CD4-positive, alpha-beta memory T cell (primary cell): ENCODE results near the gene SNAPC3. TPM values are rescaled to one million over a fixed set of nuclear protein-coding genes. Genes with fewer than 3 reads are reported as not detected.

Experiments used
- CTCF ChIA-PET: fragments of 350-600 bp; sonication (Branson Sonifier 250); formaldehyde crosslinking; loops from one replicate; lab custom pipeline; 2021; ENCODE audit warnings: inconsistent platforms; ENCODE audit not compliant: partially characterized antibody; lab: Charles Lee
- POLR2A ChIA-PET: fragments of 350-600 bp; sonication (Branson Sonifier 250); formaldehyde crosslinking; loops from one replicate; lab custom pipeline; 2021; ENCODE audit not compliant: partially characterized antibody; lab: Charles Lee
- DNase-seq, 5 donors: peaks; one replicate each; pipeline versions ENCODE4 v3.0.0 to v3.0.0-alpha.2; 2020 to 2022; ENCODE audit warnings: mixed read lengths in 1 of 5
- H3K27ac ChIP-seq: one replicate; pipeline ENCODE4 v1.7.0; 2013; ENCODE audit warnings: low read depth, low read length
- H3K27me3 ChIP-seq: 2 replicates; pipeline ENCODE4 v1.7.0; 2013; ENCODE audit warnings: mild to moderate bottlenecking, low read length, moderate library complexity; ENCODE audit not compliant: insufficient read depth
- H3K36me3 ChIP-seq: 2 replicates; pipeline ENCODE4 v1.7.0; 2013; ENCODE audit warnings: mild to moderate bottlenecking, low read length, moderate library complexity; ENCODE audit not compliant: insufficient read depth
- H3K4me1 ChIP-seq: 2 replicates; pipeline ENCODE4 v1.7.0; 2013; ENCODE audit warnings: mild to moderate bottlenecking, low read length, moderate library complexity; ENCODE audit not compliant: insufficient read depth
- H3K4me3 ChIP-seq, 2 donors: one replicate each; pipeline ENCODE4 v1.7.0; 2013; ENCODE audit warnings: low read length in 2 of 2, mild to moderate bottlenecking in 1 of 2
- H3K9me3 ChIP-seq, 2 donors: one replicate each; pipeline ENCODE4 v1.7.0; 2013; ENCODE audit warnings: low read length in 2 of 2, control low read depth in 1 of 2; ENCODE audit not compliant: control insufficient read depth in 1 of 2
- H3K27ac Mint-ChIP-seq, 7 donors: one replicate each; pipeline ENCODE4 v1.8.0; 2020 to 2021; ENCODE audit warnings: mixed read lengths in 7 of 7, mild to moderate bottlenecking in 6 of 7, inconsistent platforms in 3 of 7, moderate library complexity in 3 of 7
- H3K27me3 Mint-ChIP-seq, 2 donors: one replicate each; pipeline ENCODE4 v1.8.0; 2020 to 2021; ENCODE audit warnings: mixed read lengths in 2 of 2
- H3K36me3 Mint-ChIP-seq, 2 donors: one replicate each; pipeline ENCODE4 v1.8.0; 2020 to 2021; ENCODE audit warnings: mixed read lengths in 2 of 2, inconsistent platforms in 1 of 2, mild to moderate bottlenecking in 1 of 2
- H3K4me1 Mint-ChIP-seq, 4 donors: one replicate each; pipeline ENCODE4 v1.8.0; 2020 to 2021; ENCODE audit warnings: mixed read lengths in 4 of 4, mild to moderate bottlenecking in 1 of 4
- H3K4me3 Mint-ChIP-seq, 8 donors: one replicate each; pipeline ENCODE4 v1.8.0; 2020 to 2021; ENCODE audit warnings: mixed read lengths in 8 of 8, mild to moderate bottlenecking in 7 of 8, moderate library complexity in 6 of 8, inconsistent platforms in 3 of 8
- H3K9me3 Mint-ChIP-seq, 8 donors: one replicate each; pipeline ENCODE4 v1.8.0; 2020 to 2021; ENCODE audit warnings: mixed read lengths in 8 of 8, mild to moderate bottlenecking in 5 of 8, inconsistent platforms in 3 of 8, moderate library complexity in 1 of 8
- intact Hi-C: fragments of 100-400 bp; cut with micrococcal nuclease; formaldehyde crosslinking; loops from one replicate; pipeline ENCODE4 v1.15.1; 2023
- polyA plus RNA-seq, 2 donors: library from polyadenylated mRNA; unstranded; fragments of 300-500 nt; fragmentation: Illumina TruSeq; gene quantifications; one replicate each; pipeline ENCODE4 v1.2.3, GENCODE V29; 2021
- total RNA-seq, 2 experiments: library from RNA; stranded (reverse); gene quantifications; one replicate each; pipeline ENCODE4 v1.2.3, GENCODE V29; 2021

Gene SNAPC3
- total and polyA plus RNA-seq, 4 experiments from 2014 or later, result 9.8 to 34.2 (median 23.8) TPM

DNA sequence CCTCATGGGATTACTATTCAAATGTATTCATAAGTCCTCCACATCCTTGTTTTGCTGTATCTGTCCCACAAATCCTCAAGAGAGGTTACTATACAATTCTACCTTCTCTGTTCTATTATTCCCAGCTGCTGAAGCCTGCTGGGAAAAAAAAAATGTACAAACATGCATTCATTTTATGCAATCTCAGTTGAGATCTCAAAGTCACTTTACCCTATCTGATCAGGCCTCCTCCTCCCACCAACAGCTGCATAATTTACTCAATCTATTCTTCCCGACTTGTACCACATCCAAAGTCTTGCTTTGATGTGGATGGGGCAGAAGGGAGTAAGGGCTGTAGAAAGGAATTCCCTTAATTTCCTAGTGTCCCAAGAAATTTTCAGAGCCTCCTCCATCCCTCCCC, 59.5 kb downstream of the SNAPC3 start:
- Mint-ChIP-seq H3K27ac (peak overlapping the region in 4 of 7 donors; percentile 2 to 88 (median 38)), H3K36me3 (peaks cover 20 to 49% of the 10 kb centered on the region in 2 donors), H3K4me1 (peaks cover 23 to 46% (median 33%) of the 10 kb centered on the region in 4 donors), H3K4me3 (no peak overlapping the region), H3K9me3 (no peaks in the 10 kb centered on the region), H3K27me3 (no peaks in the 10 kb centered on the region)
- no peak overlapping the region for H3K4me3 ChIP-seq
- H3K27ac ChIP-seq, result no peak overlapping the region
- CTCF ChIA-PET, result interaction anchor here (1.0 to 1.5 kb wide), 2 partner anchors 12 to 25 kb away, joined by 3 read pairs; no protein-coding TSS in a partner anchor
- no peaks in the 10 kb centered on the region for H3K27me3 ChIP-seq
- intact Hi-C loops, result no loop called here
- DNase-seq, result no peak
- peaks cover 24% of the 10 kb centered on the region for H3K4me1 ChIP-seq
- H3K36me3 ChIP-seq, result peaks cover 34% of the 10 kb centered on the region
- POLR2A ChIA-PET, result interaction anchor here (2.1 kb wide), 1 partner anchor 29 kb away, joined by 7 read pairs; the partner anchor contains the start of gene PSIP1
- H3K9me3 ChIP-seq, result no peaks in the 10 kb centered on the region

DNA sequence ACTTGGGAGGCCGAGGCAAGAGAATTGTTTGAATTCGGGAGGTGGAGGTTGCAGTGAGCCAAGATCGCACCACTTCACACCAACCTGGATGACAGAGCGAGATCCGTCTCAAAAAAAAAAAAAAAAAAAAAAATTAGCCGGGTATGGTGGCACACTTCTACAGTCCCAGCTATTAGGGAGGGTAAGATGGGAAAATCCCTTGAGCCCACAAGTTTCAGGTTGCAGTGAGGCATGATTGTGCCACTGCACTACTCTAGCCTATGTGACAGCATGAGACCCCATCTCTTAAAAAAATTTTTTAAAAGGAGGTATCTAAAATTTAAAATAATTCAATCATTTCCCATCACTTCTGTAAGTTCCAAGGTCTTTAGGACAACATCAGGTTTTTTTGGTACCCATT, 62.1 kb downstream of the SNAPC3 start:
- POLR2A ChIA-PET, result interaction anchor here (1.0 to 1.3 kb wide), 2 partner anchors 12 to 27 kb away, joined by 3 read pairs; no protein-coding TSS in a partner anchor
- peaks cover 27 to 57% of the 10 kb centered on the region in 2 donors for H3K36me3 Mint-ChIP-seq

DNA sequence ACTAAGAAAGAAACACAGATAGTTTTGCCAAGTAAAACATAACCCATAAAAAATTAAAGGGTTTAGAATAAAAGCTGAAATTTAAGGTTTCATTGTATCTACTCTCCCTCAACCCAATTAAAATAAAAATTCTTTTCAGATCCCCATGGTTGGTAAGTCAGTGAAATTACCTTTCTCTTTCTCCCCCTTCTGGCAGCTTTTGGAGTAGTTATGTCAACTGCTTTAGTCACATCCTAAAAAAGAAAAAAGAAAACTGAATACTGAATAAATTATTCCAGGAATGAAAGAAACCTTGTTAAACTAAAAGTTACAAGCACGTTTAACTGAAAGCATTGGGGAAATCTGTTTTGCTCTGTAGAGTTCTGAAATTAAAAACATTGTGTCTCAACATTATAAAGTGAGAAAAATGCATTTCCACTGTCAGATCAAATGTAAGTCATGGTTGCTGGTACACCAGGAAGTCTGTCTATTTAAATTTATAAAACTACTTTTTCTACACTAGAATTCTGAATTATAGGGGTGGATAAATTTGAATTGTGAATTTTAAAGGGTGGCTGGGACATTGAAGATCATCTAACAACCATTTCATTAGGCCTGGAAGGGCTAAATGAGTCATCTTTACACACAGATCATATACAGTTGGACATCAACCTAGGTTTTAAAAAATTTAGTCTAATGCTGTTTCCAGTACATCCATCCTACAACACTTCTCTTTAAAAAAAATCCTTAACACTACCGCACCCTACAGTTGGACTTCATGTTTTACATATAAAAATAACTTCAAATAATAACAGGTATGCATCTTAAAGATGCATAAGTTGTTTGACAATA, 63.4 kb downstream of the SNAPC3 start:
- H3K4me1 ChIP-seq, result peaks cover 17% of the 10 kb centered on the region
- Mint-ChIP-seq H3K4me1 (peaks cover 28 to 48% (median 34%) of the 10 kb centered on the region in 4 donors), H3K9me3 (no peaks in the 10 kb centered on the region), H3K36me3 (peaks cover 28 to 56% of the 10 kb centered on the region in 2 donors), H3K27ac (peak overlapping the region in 5 of 7 donors; percentile 16 to 57 (median 53)), H3K27me3 (no peaks in the 10 kb centered on the region), H3K4me3 (no peak overlapping the region)
- H3K4me3 ChIP-seq, result no peak overlapping the region
- no peak overlapping the region for H3K27ac ChIP-seq
- H3K36me3 ChIP-seq, result peaks cover 23% of the 10 kb centered on the region
- intact Hi-C loops, result loop anchor here (1.0 to 5.0 kb wide), 5 partner anchors 13 to 131 kb away; no protein-coding TSS in a partner anchor
- CTCF ChIA-PET, result no interaction called here
- H3K27me3 ChIP-seq, result no peaks in the 10 kb centered on the region
- no peaks in the 10 kb centered on the region for H3K9me3 ChIP-seq
- POLR2A ChIA-PET, result interaction anchor here (0.6 kb wide), 1 partner anchor 25 kb away, joined by 3 read pairs; no protein-coding TSS in a partner anchor
- DNase-seq, result peak in 4 of 5 donors; percentile 14 to 27 (median 20)

More for the DNA sequence above, 62.1 kb downstream of the SNAPC3 start:
- H3K27ac ChIP-seq, result no peak overlapping the region
- Mint-ChIP-seq H3K4me1 (peaks cover 27 to 46% (median 36%) of the 10 kb centered on the region in 4 donors), H3K4me3 (no peak overlapping the region), H3K27me3 (no peaks in the 10 kb centered on the region), H3K9me3 (no peaks in the 10 kb centered on the region), H3K27ac (peak overlapping the region in 2 of 7 donors; percentile 63 to 82)
- peaks cover 30% of the 10 kb centered on the region for H3K36me3 ChIP-seq
- DNase-seq, result no peak
- H3K9me3 ChIP-seq, result no peaks in the 10 kb centered on the region
- intact Hi-C loops, result loop anchor here (1.0 to 5.0 kb wide), 2 partner anchors 122 to 130 kb away; no protein-coding TSS in a partner anchor
- CTCF ChIA-PET, result interaction anchor here (0.9 to 1.1 kb wide), 2 partner anchors 9 to 15 kb away, joined by 3 read pairs; no protein-coding TSS in a partner anchor
- H3K27me3 ChIP-seq, result no peaks in the 10 kb centered on the region
- H3K4me3 ChIP-seq, result no peak overlapping the region
- peaks cover 23% of the 10 kb centered on the region for H3K4me1 ChIP-seq

DNA sequence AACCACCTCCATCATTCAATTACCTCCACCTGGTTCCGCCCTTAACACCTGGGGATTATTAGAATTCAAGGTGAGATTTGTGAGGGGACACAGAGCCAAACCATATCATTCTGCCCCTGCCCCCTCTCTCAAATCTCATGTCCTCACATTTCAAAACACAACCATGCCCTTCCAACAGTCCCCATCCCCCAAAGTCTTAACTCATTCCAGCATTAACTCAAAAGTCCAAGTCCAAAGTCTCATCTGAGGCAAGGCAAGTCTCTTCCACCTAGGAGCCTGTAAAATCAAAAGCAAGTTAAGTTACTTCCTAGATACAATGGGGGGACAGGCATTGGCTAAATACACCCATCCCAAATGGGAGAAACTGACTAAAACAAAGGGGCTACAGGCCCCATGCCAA, 69.3 kb downstream of the SNAPC3 start:
- DNase-seq, result no peak
- peaks cover 40 to 62% (median 50%) of the 10 kb centered on the region in 4 donors for H3K4me1 Mint-ChIP-seq

DNA sequence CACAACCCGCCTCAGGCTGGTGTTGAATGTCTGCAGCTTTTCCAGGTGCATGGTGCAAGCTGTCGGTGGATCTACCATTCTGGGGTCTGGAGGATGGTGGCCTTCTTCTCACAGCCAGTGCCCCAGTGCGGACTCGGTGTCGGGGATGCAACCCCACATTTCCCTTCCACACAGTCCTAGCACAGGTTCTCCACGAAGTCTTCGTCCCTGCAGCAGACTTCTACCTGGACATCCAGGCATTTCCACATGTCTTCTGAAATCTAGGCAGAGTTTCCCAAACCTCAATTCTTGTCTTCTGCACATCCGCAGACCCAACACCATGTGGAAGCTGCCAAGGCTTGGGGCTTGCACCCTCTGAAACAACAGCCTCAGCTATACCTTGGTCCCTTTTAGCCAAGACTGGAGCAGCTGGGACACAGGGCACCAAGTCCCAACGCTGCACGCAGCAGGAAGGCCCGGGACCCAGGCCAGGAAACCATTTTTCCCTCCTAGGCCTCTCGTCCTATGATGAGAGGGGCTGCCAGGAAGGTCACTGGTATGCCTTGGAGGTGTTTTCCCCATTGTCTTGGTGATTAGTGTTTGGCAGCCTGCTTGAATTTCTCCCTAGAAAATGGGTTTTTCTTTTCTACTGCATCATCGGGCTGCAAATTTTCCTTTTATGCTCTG, 69.9 kb downstream of the SNAPC3 start:
- H3K36me3 Mint-ChIP-seq, result peaks cover 33 to 58% of the 10 kb centered on the region in 2 donors
- peak overlapping the region in 2 of 7 donors; percentile 42 to 77 for H3K27ac Mint-ChIP-seq
- H3K9me3 ChIP-seq, result no peaks in the 10 kb centered on the region
- H3K4me1 ChIP-seq, result peaks cover 31% of the 10 kb centered on the region
- H3K36me3 ChIP-seq, result peaks cover 4% of the 10 kb centered on the region
- H3K27me3 Mint-ChIP-seq, result no peaks in the 10 kb centered on the region
- ChIA-PET POLR2A (no interaction called here), CTCF (no interaction called here)
- peaks cover 0 to 6% (median 1%) of the 10 kb centered on the region in 8 donors for H3K9me3 Mint-ChIP-seq
- intact Hi-C loops, result no loop called here
- peaks cover 39 to 60% (median 51%) of the 10 kb centered on the region in 4 donors for H3K4me1 Mint-ChIP-seq
- no peaks in the 10 kb centered on the region for H3K27me3 ChIP-seq
- DNase-seq, result no peak
- peak overlapping the region in 1 of 8 donors; percentile 52 for H3K4me3 Mint-ChIP-seq
- no peak overlapping the region for H3K4me3 ChIP-seq
- no peak overlapping the region for H3K27ac ChIP-seq

More for the DNA sequence above, 69.3 kb downstream of the SNAPC3 start:
- Histone ChIP-seq H3K9me3 (no peaks in the 10 kb centered on the region), H3K4me3 (no peak overlapping the region), H3K4me1 (peaks cover 25% of the 10 kb centered on the region), H3K27ac (no peak overlapping the region), H3K27me3 (no peaks in the 10 kb centered on the region), H3K36me3 (peaks cover 4% of the 10 kb centered on the region)
- ChIA-PET POLR2A (no interaction called here), CTCF (no interaction called here)
- Mint-ChIP-seq H3K9me3 (peaks cover 0 to 6% (median 1%) of the 10 kb centered on the region in 8 donors), H3K27ac (peak overlapping the region in 6 of 7 donors; percentile 21 to 76 (median 49)), H3K4me3 (peak overlapping the region in 2 of 8 donors; percentile 15 to 35), H3K27me3 (no peaks in the 10 kb centered on the region), H3K36me3 (peaks cover 37 to 61% of the 10 kb centered on the region in 2 donors)
- intact Hi-C loops, result no loop called here

DNA sequence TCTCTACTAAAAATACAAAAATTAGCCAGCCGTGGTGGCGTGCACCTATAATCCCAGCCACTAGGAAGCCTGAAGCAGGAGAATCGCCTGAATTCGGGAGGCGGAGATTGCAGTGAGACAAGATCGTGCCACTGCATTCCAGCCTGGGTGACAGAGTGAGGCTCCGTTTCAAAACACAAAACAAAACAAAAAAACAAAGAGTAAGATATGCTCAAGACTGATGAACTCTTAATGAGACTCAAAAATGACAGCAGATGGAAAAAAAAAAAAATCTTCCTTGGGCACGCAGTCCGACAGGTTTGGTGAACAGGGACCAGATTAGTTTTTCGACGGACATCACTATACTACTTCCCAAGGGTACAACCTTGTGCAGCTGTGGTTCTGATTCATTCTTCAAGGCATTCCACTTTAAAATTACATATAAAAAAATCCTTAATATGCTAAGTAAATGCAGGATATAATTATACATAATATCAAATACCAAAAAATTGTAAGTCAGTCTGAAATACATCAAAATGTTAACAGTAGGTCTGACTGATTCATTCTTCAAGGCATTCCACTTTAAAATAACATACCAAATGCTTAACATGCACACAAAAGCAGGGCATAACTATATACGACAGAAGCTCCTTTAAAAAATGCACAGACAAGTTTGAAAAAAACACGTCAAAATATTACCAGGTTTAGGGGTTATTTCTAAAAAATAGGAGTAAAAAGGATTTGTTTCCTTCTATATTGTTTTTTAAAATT, 75.7 kb downstream of the SNAPC3 start:
- DNase-seq, result no peak
- intact Hi-C loops, result no loop called here
- Histone ChIP-seq H3K4me3 (no peak overlapping the region), H3K27me3 (no peaks in the 10 kb centered on the region), H3K9me3 (no peaks in the 10 kb centered on the region), H3K27ac (no peak overlapping the region), H3K36me3 (no peaks in the 10 kb centered on the region), H3K4me1 (peaks cover 75% of the 10 kb centered on the region)
- Mint-ChIP-seq H3K27me3 (no peaks in the 10 kb centered on the region), H3K4me3 (peak overlapping the region in 1 of 8 donors; percentile 35), H3K4me1 (peaks cover 51 to 79% (median 66%) of the 10 kb centered on the region in 4 donors), H3K36me3 (peaks cover 18 to 52% of the 10 kb centered on the region in 2 donors), H3K9me3 (peaks cover 0 to 1% (median 0%) of the 10 kb centered on the region in 8 donors), H3K27ac (peak overlapping the region in 1 of 7 donors; percentile 17)
- ChIA-PET POLR2A (interaction anchor here (1.3 kb wide), 1 partner anchor 12 kb away, joined by 10 read pairs; the partner anchor contains the start of gene PSIP1), CTCF (interaction anchor here (1.5 kb wide), 1 partner anchor 35 kb away, joined by 6 read pairs; no protein-coding TSS in a partner anchor)
